H1 (cell line): ENCODE measurements around the gene FRMD3. TPM values are rescaled to one million over a fixed set of nuclear protein-coding genes. Genes with fewer than 3 reads are reported as not detected.

Source experiments
- CTCF ChIA-PET: fragments of 300-600 bp; sonication (Branson Sonifier 250); formaldehyde crosslinking; loops from one replicate; lab custom pipeline; 2021; ENCODE audit not compliant: partially characterized antibody; lab: Charles Lee
- POLR2A ChIA-PET: fragments of 300-600 bp; sonication (Branson Sonifier 250); formaldehyde crosslinking; loops from one replicate; lab custom pipeline; 2021; ENCODE audit warnings: inconsistent platforms; ENCODE audit not compliant: partially characterized antibody; lab: Charles Lee
- DNase-seq, 2 experiments: peaks; one replicate each; pipeline versions ENCODE4 v3.0.0 to v3.0.0-alpha.2; 2010 to 2022; ENCODE audit warnings: low spot score in 2 of 2, low read depth in 1 of 2, mixed read lengths in 1 of 2
- FAIRE-seq: peaks from 2 replicates; lab custom pipeline; 2011; peaks lifted over from hg19 to GRCh38; lab: Jason Lieb, UNC
- H2AFZ ChIP-seq: 2 replicates; pipeline ENCODE4 v1.8.1; 2012; ENCODE audit warnings: low read length, inconsistent platforms
- H2AK5ac ChIP-seq: 2 replicates; pipeline ENCODE4 v1.6.1; 2013; ENCODE audit warnings: low read depth, low read length
- H2BK120ac ChIP-seq: replicated peaks from 2 replicates; pipeline ENCODE3; 2013; ENCODE audit warnings: low read depth, low read length, inconsistent platforms
- H2BK12ac ChIP-seq: 2 replicates; pipeline ENCODE4 v1.6.1; 2013; ENCODE audit warnings: low read depth, low read length
- H2BK15ac ChIP-seq: 2 replicates; pipeline ENCODE4 v1.6.1; 2013; ENCODE audit warnings: low read length
- H2BK20ac ChIP-seq: 2 replicates; pipeline ENCODE4 v1.6.1; 2013; ENCODE audit warnings: low read length
- H2BK5ac ChIP-seq: 2 replicates; pipeline ENCODE4 v1.6.1; 2013; ENCODE audit warnings: low read depth, low read length
- H3K14ac ChIP-seq: 2 replicates; pipeline ENCODE4 v1.6.1; 2013; ENCODE audit warnings: inconsistent platforms; ENCODE audit not compliant: insufficient read length
- H3K18ac ChIP-seq: 2 replicates; pipeline ENCODE4 v1.6.1; 2013; ENCODE audit warnings: low read length; ENCODE audit errors: extremely low read depth
- H3K23ac ChIP-seq: 2 replicates; pipeline ENCODE4 v1.6.1; 2013; ENCODE audit warnings: inconsistent platforms; ENCODE audit not compliant: insufficient read length
- H3K23me2 ChIP-seq: 2 replicates; pipeline ENCODE4 v1.6.1; 2013; ENCODE audit warnings: low read depth, low read length
- H3K27ac ChIP-seq: 2 replicates; pipeline ENCODE4 v1.6.1; 2011; ENCODE audit warnings: low read depth, low read length, inconsistent platforms
- H3K27me3 ChIP-seq, 4 experiments: replicated peaks in 1 of 4; 1 replicate in 1 of 4; 2 replicates in 3 of 4; pipeline versions ENCODE4 v1.6.1 to v1.8.1; 2011 to 2013; ENCODE audit warnings: low read length in 3 of 4, mild to moderate bottlenecking in 3 of 4, inconsistent platforms in 2 of 4, mixed read lengths in 2 of 4, moderate library complexity in 1 of 4; ENCODE audit not compliant: control insufficient read depth in 3 of 4, insufficient read depth in 3 of 4; ENCODE audit errors: extremely low read depth in 1 of 4
- H3K36me3 ChIP-seq, 4 experiments: 2 replicates each; pipeline versions ENCODE4 v1.6.1 to v1.8.1; 2011 to 2013; ENCODE audit warnings: mild to moderate bottlenecking in 4 of 4, low read length in 3 of 4, moderate library complexity in 2 of 4, control low read depth in 1 of 4, inconsistent platforms in 1 of 4; ENCODE audit not compliant: insufficient read depth in 4 of 4, control insufficient read depth in 2 of 4
- H3K4ac ChIP-seq: replicated peaks from 2 replicates; pipeline ENCODE3; 2013; ENCODE audit warnings: low read length, low read depth, mixed read lengths, inconsistent platforms; ENCODE audit not compliant: insufficient read length
- H3K4me1 ChIP-seq, 4 experiments: replicated peaks in 1 of 4; 1 replicate in 1 of 4; 2 replicates in 3 of 4; pipeline versions ENCODE4 v1.6.1 to v1.8.1; 2011 to 2013; ENCODE audit warnings: low read length in 3 of 4, inconsistent platforms in 2 of 4, mixed read lengths in 1 of 4; ENCODE audit not compliant: insufficient read depth in 4 of 4, control insufficient read depth in 3 of 4
- H3K4me2 ChIP-seq, 2 experiments: 2 replicates each; pipeline versions ENCODE4 v1.6.1 to v1.8.1; 2011 to 2013; ENCODE audit warnings: low read depth in 2 of 2, low read length in 2 of 2, control low read depth in 1 of 2, inconsistent platforms in 1 of 2, mild to moderate bottlenecking in 1 of 2; ENCODE audit not compliant: insufficient read depth in 1 of 2
- H3K4me3 ChIP-seq, 4 experiments: fragments of 200-600, 300-600 bp in 1 of 4; sonication (generic), shearing (Covaris generic), sonication (Bioruptor Twin) in 1 of 4; 2 replicates each; pipeline versions ENCODE4 v1.5.1 to v1.8.1; 2011 to 2016; ENCODE audit warnings: low read length in 4 of 4, low read depth in 3 of 4, control low read depth in 2 of 4, inconsistent platforms in 2 of 4, mild to moderate bottlenecking in 2 of 4, mixed read lengths in 1 of 4, moderate library complexity in 1 of 4; ENCODE audit not compliant: insufficient read depth in 2 of 4; ENCODE audit errors: extremely low read depth in 1 of 4
- H3K56ac ChIP-seq: replicated peaks from 2 replicates; pipeline ENCODE3; 2013; ENCODE audit warnings: low read depth, mild to moderate bottlenecking, mixed read lengths, low read length, inconsistent platforms; ENCODE audit not compliant: insufficient read length
- H3K79me1 ChIP-seq: 2 replicates; pipeline ENCODE4 v1.6.1; 2013; ENCODE audit warnings: low read depth, low read length, control low read depth
- H3K79me2 ChIP-seq, 2 experiments: 2 replicates each; pipeline versions ENCODE4 v1.6.1 to v1.8.1; 2012 to 2013; ENCODE audit warnings: low read length in 2 of 2, mild to moderate bottlenecking in 2 of 2, inconsistent platforms in 1 of 2; ENCODE audit not compliant: insufficient read depth in 2 of 2, control insufficient read depth in 1 of 2
- H3K9ac ChIP-seq, 4 experiments: replicated peaks in 1 of 4; 1 replicate in 1 of 4; 2 replicates in 3 of 4; pipeline versions ENCODE4 v1.6.1 to v1.8.1; 2011 to 2013; ENCODE audit warnings: low read depth in 3 of 4, low read length in 3 of 4, control low read depth in 2 of 4, mild to moderate bottlenecking in 2 of 4, moderate library complexity in 2 of 4, inconsistent platforms in 1 of 4; ENCODE audit errors: extremely low read depth in 1 of 4
- H3K9me3 ChIP-seq, 2 experiments: 2 replicates each; pipeline versions ENCODE4 v1.6.1 to v1.8.1; 2012 to 2013; ENCODE audit warnings: mild to moderate bottlenecking in 2 of 2, moderate library complexity in 2 of 2, control low read depth in 1 of 2, inconsistent platforms in 1 of 2, low read depth in 1 of 2, low read length in 1 of 2, mixed read lengths in 1 of 2; ENCODE audit not compliant: insufficient read depth in 2 of 2
- H4K20me1 ChIP-seq, 2 experiments: replicated peaks in 1 of 2; 2 replicates each; pipeline versions ENCODE3 to v1.8.1; 2011 to 2013; ENCODE audit warnings: inconsistent platforms in 2 of 2, low read length in 2 of 2, mild to moderate bottlenecking in 1 of 2; ENCODE audit not compliant: insufficient read depth in 2 of 2, control insufficient read depth in 1 of 2
- H4K5ac ChIP-seq: 2 replicates; pipeline ENCODE4 v1.6.1; 2013; ENCODE audit warnings: low read length, low read depth, mixed read lengths, inconsistent platforms; ENCODE audit not compliant: insufficient read length
- H4K8ac ChIP-seq: 2 replicates; pipeline ENCODE4 v1.8.0; 2013; ENCODE audit warnings: mild to moderate bottlenecking, moderate library complexity, low read length, inconsistent platforms; ENCODE audit not compliant: insufficient read depth; ENCODE audit errors: extremely low read depth
- H4K91ac ChIP-seq: replicated peaks from 2 replicates; pipeline ENCODE3; 2013; ENCODE audit warnings: low read length, mixed read lengths, inconsistent platforms; ENCODE audit not compliant: insufficient read length
- CREB1 ChIP-seq: IDR thresholded peaks from 2 replicates; pipeline ENCODE4 v1.6.1; 2012; ENCODE audit warnings: inconsistent platforms
- GABPA ChIP-seq: IDR thresholded peaks from 2 replicates; pipeline ENCODE4 v1.6.1; 2011; ENCODE audit warnings: mild to moderate bottlenecking, low read length, moderate library complexity, borderline replicate concordance; ENCODE audit not compliant: insufficient read depth
- HDAC2 ChIP-seq, 2 experiments: fragments of 300-600 bp in 1 of 2; sonication (generic) in 1 of 2; IDR thresholded peaks; 2 replicates each; pipeline ENCODE4 v1.6.1; 2011 to 2012; ENCODE audit warnings: low read depth in 2 of 2, low read length in 2 of 2, mild to moderate bottlenecking in 2 of 2, moderate library complexity in 2 of 2, borderline replicate concordance in 1 of 2, inconsistent platforms in 1 of 2
- MAX ChIP-seq: IDR thresholded peaks from 2 replicates; pipeline ENCODE4 v1.6.1; 2012; ENCODE audit warnings: inconsistent platforms
- SP1 ChIP-seq: IDR thresholded peaks from 2 replicates; pipeline ENCODE4 v1.6.1; 2011; ENCODE audit warnings: low read depth, low read length
- SUZ12 ChIP-seq: fragments of 200-600 bp; sonication (generic); IDR thresholded peaks from 2 replicates; pipeline ENCODE4 v1.6.1; 2012; ENCODE audit warnings: mild to moderate bottlenecking, inconsistent platforms, low read length, moderate library complexity, mixed read lengths
- WGBS, 2 experiments: shearing (Covaris generic) in 1 of 2; methylation state at CpG; one replicate each; pipeline versions ENCODE4 v1.1.6 to v1.1.7; 2013 to 2015; ENCODE audit warnings: low lambda C conversion rate in 2 of 2, mixed read lengths in 2 of 2, inconsistent platforms in 1 of 2, low coverage in 1 of 2, missing lambda C conversion rate in 1 of 2; ENCODE audit not compliant: insufficient replicate concordance in 2 of 2, insufficient coverage in 1 of 2, insufficient read length in 1 of 2; ENCODE audit errors: extremely low coverage in 1 of 2, missing lambda C conversion rate in 1 of 2; 5-methylcytosine and 5-hydroxymethylcytosine counted together
- polyA plus RNA-seq, 7 experiments: library from polyadenylated mRNA; depleted of rRNA in 3 of 7; stranded (reverse) in 5 of 7; unstranded in 2 of 7; fragments of >200 nt in 5 of 7; fragments of 200-250 nt in 2 of 7; gene quantifications; 1 replicate in 5 of 7; 2 replicates in 1 of 7; 4 replicates in 1 of 7; pipeline versions ENCODE4 v1.2.1 to v1.2.3, GENCODE V29; 2011 to 2013; ENCODE audit warnings: missing spikeins in 2 of 7, mixed read lengths in 2 of 7
- total RNA-seq: library from RNA; stranded (reverse); fragmentation: NEBNext Ultra II Directional; extraction: Animal tissue kit (Norgen Biotek cat#: 25700); gene quantifications from 2 replicates; pipeline ENCODE4 v1.2.1, GENCODE V29; 2021

Gene FRMD3
- total and polyA plus RNA-seq, 2 of the 8 experiments (the other 6 are each of a cell fraction or from before 2014, with no cell fraction given) = 0.15 to 1.4 TPM

GRCh38 chr9:83240671-83241070, 297.5 kb downstream of the FRMD3 start:
- Histone ChIP-seq H3K9me3 (no peaks in the 10 kb centered on the region), H3K18ac (no peak overlapping the region), H3K4me2 (no peak overlapping the region), H3K9ac (no peak overlapping the region), H3K27ac (no peak overlapping the region), H3K4me3 (no peak overlapping the region), H4K5ac (no peak overlapping the region), H4K20me1 (no peaks in the 10 kb centered on the region), H2BK12ac (no peak overlapping the region), H2BK120ac (no peak overlapping the region), H2BK20ac (no peak overlapping the region), H3K27me3 (no peaks in the 10 kb centered on the region), H3K79me1 (no peaks in the 10 kb centered on the region), H2AK5ac (no peak overlapping the region), H3K4me1 (peaks cover 0 to 6% (median 2%) of the 10 kb centered on the region in 4 experiments; a peak in 2 of 7 replicates), H2BK15ac (no peak overlapping the region), H3K14ac (no peak overlapping the region), H3K56ac (no peak overlapping the region), H3K79me2 (no peaks in the 10 kb centered on the region), H3K23ac (no peak overlapping the region), H3K23me2 (no peaks in the 10 kb centered on the region), H2AFZ (no peak overlapping the region), H3K4ac (no peak overlapping the region), H4K91ac (no peak overlapping the region), H2BK5ac (no peak overlapping the region), H3K36me3 (no peaks in the 10 kb centered on the region), H4K8ac (no peak overlapping the region)
- CTCF ChIA-PET = interaction anchor here (1.2 to 1.3 kb wide), 2 partner anchors 94 to 163 kb away, joined by 3 to 6 read pairs; no protein-coding TSS in a partner anchor
- POLR2A ChIA-PET = no interaction called here
- DNase-seq (no peak), FAIRE-seq (no peak)
- WGBS, 2 experiments = 85% methylated on average over 4 of the region's 4 CpGs; no CpG with 5 or more reads in 1 of the 2 experiments
- TF ChIP-seq MAX (no peak), SP1 (no peak), CREB1 (no peak), GABPA (no peak), HDAC2 (IDR thresholded peaks at IDR 0.05; ENCODE audit: borderline replicate concordance in 1 of 2, low read depth in 2 of 2, low read length in 2 of 2) (no peak), SUZ12 (no peak)
